Activated CD8-positive, alpha-beta memory T cell treated with anti-CD3 and anti-CD28 coated beads, Interleukin-2, amount 10 ng/mL, durations not matched to agents 7 days and 5 days (primary cell): ENCODE measurements around the gene CASP8AP2. TPM values are rescaled to one million over a fixed set of nuclear protein-coding genes. Genes with fewer than 3 reads are reported as not detected.

ENCODE experiments used
- ATAC-seq: fragments of 150-1000 bp; cut with Tn5 transposase; one replicate; pipeline ENCODE4 v1.10.0; 2021; ENCODE audit warnings: moderate library complexity
- CTCF ChIA-PET: fragments of 350-600 bp; sonication (Branson Sonifier 250); formaldehyde crosslinking; loops from one replicate; lab custom pipeline; 2021; ENCODE audit warnings: antibody characterized with exemption; lab: Charles Lee
- DNase-seq: peaks from one replicate; pipeline ENCODE4 v3.0.0-alpha.2; 2020
- H3K27ac Mint-ChIP-seq: one replicate; pipeline ENCODE4 v1.8.0; 2021; ENCODE audit warnings: mild to moderate bottlenecking, mixed read lengths
- H3K27me3 Mint-ChIP-seq: one replicate; pipeline ENCODE4 v1.8.0; 2021; ENCODE audit warnings: mixed read lengths
- H3K36me3 Mint-ChIP-seq: one replicate; pipeline ENCODE4 v1.8.0; 2021; ENCODE audit warnings: mild to moderate bottlenecking, mixed read lengths
- H3K4me1 Mint-ChIP-seq: one replicate; pipeline ENCODE4 v1.8.0; 2021; ENCODE audit warnings: mixed read lengths
- H3K4me3 Mint-ChIP-seq: one replicate; pipeline ENCODE4 v1.8.0; 2021; ENCODE audit warnings: mild to moderate bottlenecking, moderate library complexity, mixed read lengths
- H3K9me3 Mint-ChIP-seq: one replicate; pipeline ENCODE4 v1.8.0; 2022; ENCODE audit warnings: low read depth, mixed read lengths
- total RNA-seq, 2 experiments: library from RNA; stranded (reverse); gene quantifications; one replicate each; pipeline ENCODE4 v1.2.3, GENCODE V29; 2021

Gene CASP8AP2
- total RNA-seq, 2 experiments from 2014 or later, result 34.7 to 40.8 TPM

DNA sequence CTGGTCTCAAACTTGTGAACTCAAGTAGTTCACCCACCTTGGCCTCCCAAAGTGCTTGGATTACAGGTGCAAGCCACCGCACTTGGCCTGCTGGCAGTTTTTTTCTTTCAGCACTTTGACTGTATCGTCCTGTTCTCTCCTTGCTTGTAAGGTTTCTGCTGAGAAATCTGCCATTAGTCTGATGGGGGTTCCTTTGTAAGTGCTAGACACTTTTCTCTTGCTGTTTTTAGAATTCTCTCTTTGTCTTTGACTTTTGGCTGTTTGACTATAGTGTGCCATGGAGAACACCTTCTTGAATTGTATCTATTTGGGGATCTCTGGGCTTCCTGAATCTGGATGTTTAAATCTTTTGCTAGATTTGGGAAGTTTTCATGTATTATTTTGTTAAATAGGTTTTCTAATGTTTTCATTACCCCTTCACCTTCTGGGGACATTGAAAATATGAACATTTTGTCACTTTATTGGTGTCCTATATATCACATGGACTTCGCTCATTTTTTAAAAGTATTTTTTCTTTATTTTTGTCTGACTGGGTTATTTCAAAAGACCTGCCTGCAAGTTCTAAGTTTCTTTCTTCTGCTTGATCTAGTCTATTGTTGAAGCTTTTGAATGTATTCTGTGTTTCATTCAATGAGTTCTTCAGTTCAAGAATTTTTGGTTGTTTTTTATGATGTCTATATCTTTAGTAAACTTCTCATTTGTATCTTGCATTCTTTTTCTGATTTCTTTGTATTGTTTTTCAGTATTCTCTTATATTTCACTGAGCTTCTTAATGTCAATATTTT, 86.6 kb downstream of the CASP8AP2 start:
- ATAC-seq (no peak), DNase-seq (no peak)
- H3K9me3 Mint-ChIP-seq, result peaks cover 5% of the 10 kb centered on the region
- no peak overlapping the region for H3K4me3 Mint-ChIP-seq
- peaks cover 13% of the 10 kb centered on the region for H3K27me3 Mint-ChIP-seq
- no peak overlapping the region for H3K27ac Mint-ChIP-seq
- CTCF ChIA-PET, result no interaction called here
- H3K36me3 Mint-ChIP-seq, result peaks cover 10% of the 10 kb centered on the region
- peaks cover 2% of the 10 kb centered on the region for H3K4me1 Mint-ChIP-seq

DNA sequence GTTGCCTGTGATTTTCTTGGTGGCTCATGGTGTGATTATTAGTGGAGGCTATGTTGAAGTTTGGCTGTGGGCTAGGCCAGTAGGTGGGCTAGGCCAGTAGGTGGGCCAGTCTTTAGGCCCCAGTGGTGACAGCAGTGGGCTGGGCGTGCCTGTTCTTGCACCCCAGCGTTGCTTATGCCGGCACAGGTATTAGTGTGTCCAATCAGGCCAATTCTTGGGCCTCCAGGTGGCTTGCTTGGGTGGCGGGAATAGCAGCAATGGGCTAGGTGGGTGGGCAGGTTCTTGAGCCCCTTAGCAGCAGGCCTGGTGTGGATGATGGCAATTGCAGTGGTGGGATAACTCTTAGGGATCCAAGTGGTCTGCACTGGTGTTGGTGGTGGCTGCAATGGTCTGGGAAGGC, 87.5 kb downstream of the CASP8AP2 start:
- CTCF ChIA-PET, result no interaction called here
- Mint-ChIP-seq H3K9me3 (peaks cover 5% of the 10 kb centered on the region), H3K4me3 (no peak overlapping the region), H3K27ac (no peak overlapping the region), H3K27me3 (peaks cover 13% of the 10 kb centered on the region), H3K4me1 (peaks cover 2% of the 10 kb centered on the region), H3K36me3 (peaks cover 10% of the 10 kb centered on the region)
- DNase-seq, result no peak
- no peak for ATAC-seq

DNA sequence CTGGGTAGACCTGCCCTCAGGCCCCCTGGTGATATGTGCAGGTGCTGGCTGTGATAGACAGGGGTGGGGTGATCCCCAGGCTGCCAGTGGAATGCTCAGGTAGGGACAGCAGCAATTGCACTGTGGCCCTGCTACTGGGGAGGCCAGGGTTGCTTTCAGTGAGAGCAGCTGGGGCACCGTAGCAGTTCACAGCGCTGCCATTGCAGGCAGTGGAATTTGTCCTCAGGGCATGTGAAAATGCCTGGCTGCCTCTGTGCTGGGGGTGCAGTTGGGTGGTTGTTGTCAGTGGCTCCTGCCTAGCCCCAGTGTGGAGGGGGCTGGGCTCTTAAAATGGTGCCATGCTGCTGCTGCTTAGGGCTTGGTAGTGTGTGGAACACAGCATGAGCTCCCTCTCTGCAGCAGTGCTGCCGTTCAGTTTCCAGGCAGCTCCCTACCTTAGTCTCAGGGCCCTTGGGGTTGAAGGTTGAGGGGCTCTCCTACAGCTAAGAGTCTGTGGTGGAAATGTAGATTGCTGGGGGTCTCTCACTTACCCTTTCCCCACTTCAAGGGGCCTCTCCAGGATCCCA, 88.2 kb downstream of the CASP8AP2 start:
- Mint-ChIP-seq H3K9me3 (peaks cover 5% of the 10 kb centered on the region), H3K27me3 (peaks cover 9% of the 10 kb centered on the region), H3K27ac (no peak overlapping the region), H3K36me3 (peaks cover 10% of the 10 kb centered on the region), H3K4me3 (no peak overlapping the region), H3K4me1 (peaks cover 2% of the 10 kb centered on the region)
- DNase-seq (no peak), ATAC-seq (no peak)
- CTCF ChIA-PET, result no interaction called here

Other genes starting within 250 kb of the CASP8AP2 start
- 10 to 100 TPM; 28.9 to 30.1 TPM for gene LYRM2, start 191.1 kb upstream of the CASP8AP2 start, total RNA-seq
- 10 to 100 TPM; 54.7 to 56.2 TPM for gene MDN1, start 10.1 kb upstream of the CASP8AP2 start, total RNA-seq
- gene GJA10, start 64.6 kb downstream of the CASP8AP2 start, total RNA-seq, result 1 to 10 TPM in 1 of 2 experiments, under 1 TPM in 1; 0.35 to 1.3 TPM